Peyer's patch (tissue), 4 donors: ENCODE measurements around the gene MYOF.

Experiments used
- CTCF ChIP-seq, 6 experiments: fragments of 450-650 bp in 4 of 6; fragments of 200-600 bp in 2 of 6; sonication (generic) in 1 of 6; IDR thresholded peaks; one replicate each; pipeline ENCODE4 v1.5.1; 2017 to 2019; ENCODE audit warnings: antibody characterized with exemption in 6 of 6, mild to moderate bottlenecking in 3 of 6, moderate library complexity in 1 of 6
- POLR2A ChIP-seq, 2 donors: fragments of 450-650 bp; IDR thresholded peaks; one replicate each; pipeline ENCODE4 v1.5.1; 2017; ENCODE audit warnings: antibody characterized with exemption in 2 of 2, mild to moderate bottlenecking in 2 of 2, moderate library complexity in 2 of 2

GRCh38 chr10:93440591-93441091 is 41.5 kb downstream of the MYOF start:
- TF ChIP-seq CTCF (IDR thresholded peaks at IDR 0.05), result no peak
- TF ChIP-seq POLR2A (IDR thresholded peaks at IDR 0.05), result no peak
